Erythroblast (primary cell): ENCODE data around the gene NIPAL4.

Experiments used
- GATA1 ChIP-seq: IDR thresholded peaks from 2 replicates; pipeline ENCODE4 v1.6.1; 2011; ENCODE audit warnings: low read depth, mild to moderate bottlenecking, control low read depth, low read length, moderate library complexity
- POLR2A ChIP-seq: IDR thresholded peaks from 2 replicates; pipeline ENCODE4 v1.6.1; 2011; ENCODE audit warnings: mild to moderate bottlenecking, low read length

- TF ChIP-seq POLR2A (no peak), GATA1 (no peak)
These were observed 46.1 kb downstream of the NIPAL4 start for GRCh38 chr5:157506066-157506590.
